WTC11 (cell line): ENCODE results near the gene ELMO3.

Experiments used
- JUN ChIP-seq: sonication (generic); formaldehyde crosslinking; IDR thresholded peaks from 2 replicates; pipeline ENCODE4 v1.8.0; 2023; ENCODE audit warnings: mild to moderate bottlenecking, missing genetic modification reagents
- MAX ChIP-seq: sonication (generic); formaldehyde crosslinking; IDR thresholded peaks from 2 replicates; pipeline ENCODE4 v1.8.0; 2022; ENCODE audit warnings: mild to moderate bottlenecking, missing genetic modification reagents
- MYBL2 ChIP-seq: sonication (generic); formaldehyde crosslinking; IDR thresholded peaks from 2 replicates; pipeline ENCODE4 v1.8.1; 2023; ENCODE audit warnings: mild to moderate bottlenecking, moderate library complexity, missing genetic modification reagents
- RELA ChIP-seq: sonication (generic); formaldehyde crosslinking; IDR thresholded peaks from 2 replicates; pipeline ENCODE4 v1.8.1; 2022; ENCODE audit warnings: missing genetic modification reagents, mild to moderate bottlenecking, borderline replicate concordance
- ZNF317 ChIP-seq: sonication (generic); formaldehyde crosslinking; IDR thresholded peaks from 2 replicates; pipeline ENCODE4 v1.8.1; 2023; ENCODE audit warnings: low read depth, mild to moderate bottlenecking, moderate library complexity, missing genetic modification reagents, borderline replicate concordance
- TF ChIP-seq, protein P1 (sequence below): sonication (generic); formaldehyde crosslinking; IDR thresholded peaks from 2 replicates; pipeline ENCODE4 v1.8.1; 2023; ENCODE audit warnings: mild to moderate bottlenecking, missing genetic modification reagents, moderate library complexity
- TF ChIP-seq, protein P2 (sequence below): fragments of 200-600 bp; IDR thresholded peaks from 2 replicates; pipeline ENCODE4 v1.8.0; 2022; ENCODE audit warnings: antibody characterized with exemption

- no peak for TF ChIP-seq RELA
- no peak for TF ChIP-seq JUN (CRISPR knock-in tag)
- TF ChIP-seq MAX (CRISPR knock-in tag), result no peak
- TF ChIP-seq, protein P1, sequence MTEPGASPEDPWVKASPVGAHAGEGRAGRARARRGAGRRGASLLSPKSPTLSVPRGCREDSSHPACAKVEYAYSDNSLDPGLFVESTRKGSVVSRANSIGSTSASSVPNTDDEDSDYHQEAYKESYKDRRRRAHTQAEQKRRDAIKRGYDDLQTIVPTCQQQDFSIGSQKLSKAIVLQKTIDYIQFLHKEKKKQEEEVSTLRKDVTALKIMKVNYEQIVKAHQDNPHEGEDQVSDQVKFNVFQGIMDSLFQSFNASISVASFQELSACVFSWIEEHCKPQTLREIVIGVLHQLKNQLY (CRISPR knock-in tag), result no peak
- TF ChIP-seq, protein P2, sequence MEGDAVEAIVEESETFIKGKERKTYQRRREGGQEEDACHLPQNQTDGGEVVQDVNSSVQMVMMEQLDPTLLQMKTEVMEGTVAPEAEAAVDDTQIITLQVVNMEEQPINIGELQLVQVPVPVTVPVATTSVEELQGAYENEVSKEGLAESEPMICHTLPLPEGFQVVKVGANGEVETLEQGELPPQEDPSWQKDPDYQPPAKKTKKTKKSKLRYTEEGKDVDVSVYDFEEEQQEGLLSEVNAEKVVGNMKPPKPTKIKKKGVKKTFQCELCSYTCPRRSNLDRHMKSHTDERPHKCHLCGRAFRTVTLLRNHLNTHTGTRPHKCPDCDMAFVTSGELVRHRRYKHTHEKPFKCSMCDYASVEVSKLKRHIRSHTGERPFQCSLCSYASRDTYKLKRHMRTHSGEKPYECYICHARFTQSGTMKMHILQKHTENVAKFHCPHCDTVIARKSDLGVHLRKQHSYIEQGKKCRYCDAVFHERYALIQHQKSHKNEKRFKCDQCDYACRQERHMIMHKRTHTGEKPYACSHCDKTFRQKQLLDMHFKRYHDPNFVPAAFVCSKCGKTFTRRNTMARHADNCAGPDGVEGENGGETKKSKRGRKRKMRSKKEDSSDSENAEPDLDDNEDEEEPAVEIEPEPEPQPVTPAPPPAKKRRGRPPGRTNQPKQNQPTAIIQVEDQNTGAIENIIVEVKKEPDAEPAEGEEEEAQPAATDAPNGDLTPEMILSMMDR, result no peak
- TF ChIP-seq MYBL2 (CRISPR knock-in tag), result no peak
- TF ChIP-seq ZNF317, result no peak
Observed at GRCh38 chr16:67246756-67247191, 47.8 kb downstream of the ELMO3 start.
